Measurements from ENCODE around the gene AVEN.

- TF ChIP-seq CTCF (IDR thresholded peaks at IDR 0.05; ENCODE audit: low read length) = no peak
- TF ChIP-seq EZH2 (optimal IDR thresholded peaks at IDR 0.05; ENCODE audit: low read depth, low read length) = no peak
Measured at GRCh38 chr15:34014556-34014955, 24.4 kb downstream of the AVEN start.
